Smooth muscle cell (in vitro differentiated cells): ENCODE results near the gene SRGN. TPM values are rescaled to one million over a fixed set of nuclear protein-coding genes. Genes with fewer than 3 reads are reported as not detected.
"Not testable (repeated sequence)": the region's sequence is repeated elsewhere in the genome, so short reads cannot be mapped to it uniquely, and the experiment has no call there.

Source experiments
- DNase-seq: peaks from one replicate; lab custom pipeline; 2025; ENCODE audit not compliant: unreplicated experiment; lab: John Stamatoyannopoulos, UW
- H2AFZ ChIP-seq: fragments of 200-600 bp; sonication (generic); 2 replicates; pipeline ENCODE4 v1.6.0; 2016; ENCODE audit warnings: antibody characterized with exemption, low read depth, mild to moderate bottlenecking
- H3F3A ChIP-seq: fragments of 200-600 bp; sonication (generic); 2 replicates; pipeline ENCODE4 v1.6.0; 2017; ENCODE audit warnings: antibody characterized with exemption, low read depth
- H3K27ac ChIP-seq: fragments of 200-600 bp; sonication (generic); 2 replicates; pipeline ENCODE4 v1.5.1; 2016; ENCODE audit warnings: low read depth, mild to moderate bottlenecking
- H3K27me3 ChIP-seq: fragments of 200-600 bp; sonication (generic); 2 replicates; pipeline ENCODE4 v1.6.1; 2016; ENCODE audit warnings: low read depth, mild to moderate bottlenecking
- H3K36me3 ChIP-seq: fragments of 200-600 bp; sonication (generic); 2 replicates; pipeline ENCODE4 v1.5.1; 2016; ENCODE audit warnings: low read depth
- H3K4me1 ChIP-seq: fragments of 200-600 bp; sonication (generic); 2 replicates; pipeline ENCODE4 v1.5.1; 2016; ENCODE audit warnings: low read depth
- H3K4me2 ChIP-seq: fragments of 200-600 bp; sonication (generic); 2 replicates; pipeline ENCODE4 v1.6.0; 2016; ENCODE audit warnings: mild to moderate bottlenecking
- H3K4me3 ChIP-seq: fragments of 200-600 bp; sonication (generic); 2 replicates; pipeline ENCODE4 v1.5.1; 2016; ENCODE audit warnings: mild to moderate bottlenecking
- H3K79me2 ChIP-seq: fragments of 200-600 bp; sonication (generic); 2 replicates; pipeline ENCODE4 v1.6.0; 2016; ENCODE audit warnings: low read depth, mild to moderate bottlenecking
- H3K9ac ChIP-seq: fragments of 200-600 bp; sonication (generic); 2 replicates; pipeline ENCODE4 v1.6.0; 2016; ENCODE audit warnings: low read depth
- H3K9me3 ChIP-seq: fragments of 200-600 bp; sonication (generic); replicated peaks from 2 replicates; pipeline ENCODE4 v1.5.1; 2016; ENCODE audit warnings: low read depth
- H4K20me1 ChIP-seq: fragments of 200-600 bp; sonication (generic); 2 replicates; pipeline ENCODE4 v1.6.0; 2016; ENCODE audit warnings: low read depth
- WGBS: methylation state at CpG from one replicate; pipeline ENCODE4 v1.1.7; 2016; ENCODE audit warnings: low lambda C conversion rate; 5-methylcytosine and 5-hydroxymethylcytosine counted together
- polyA plus RNA-seq: library from polyadenylated mRNA; unstranded; fragments of >200 nt; fragmentation: Nextera tagmentation; extraction: Ambion mirVana; gene quantifications from 2 replicates; pipeline ENCODE4 v1.2.1, GENCODE V29; 2016
- total RNA-seq: library from RNA; depleted of rRNA; stranded (reverse); fragments of >200 nt; gene quantifications from 2 replicates; pipeline ENCODE4 v1.2.3, GENCODE V29; 2014
- TF ChIP-seq, protein P1 (sequence below): fragments of 200-600 bp; sonication (generic); IDR thresholded peaks from 2 replicates; pipeline ENCODE4 v1.5.1; 2017; ENCODE audit warnings: borderline replicate concordance, mild to moderate bottlenecking, antibody characterized with exemption; ENCODE audit not compliant: insufficient read depth, poor library complexity, severe bottlenecking

SRGN gene, protein sequence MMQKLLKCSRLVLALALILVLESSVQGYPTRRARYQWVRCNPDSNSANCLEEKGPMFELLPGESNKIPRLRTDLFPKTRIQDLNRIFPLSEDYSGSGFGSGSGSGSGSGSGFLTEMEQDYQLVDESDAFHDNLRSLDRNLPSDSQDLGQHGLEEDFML
- total RNA-seq (not detected in 2 replicates), polyA plus RNA-seq (not detected in 2 replicates)

DNA sequence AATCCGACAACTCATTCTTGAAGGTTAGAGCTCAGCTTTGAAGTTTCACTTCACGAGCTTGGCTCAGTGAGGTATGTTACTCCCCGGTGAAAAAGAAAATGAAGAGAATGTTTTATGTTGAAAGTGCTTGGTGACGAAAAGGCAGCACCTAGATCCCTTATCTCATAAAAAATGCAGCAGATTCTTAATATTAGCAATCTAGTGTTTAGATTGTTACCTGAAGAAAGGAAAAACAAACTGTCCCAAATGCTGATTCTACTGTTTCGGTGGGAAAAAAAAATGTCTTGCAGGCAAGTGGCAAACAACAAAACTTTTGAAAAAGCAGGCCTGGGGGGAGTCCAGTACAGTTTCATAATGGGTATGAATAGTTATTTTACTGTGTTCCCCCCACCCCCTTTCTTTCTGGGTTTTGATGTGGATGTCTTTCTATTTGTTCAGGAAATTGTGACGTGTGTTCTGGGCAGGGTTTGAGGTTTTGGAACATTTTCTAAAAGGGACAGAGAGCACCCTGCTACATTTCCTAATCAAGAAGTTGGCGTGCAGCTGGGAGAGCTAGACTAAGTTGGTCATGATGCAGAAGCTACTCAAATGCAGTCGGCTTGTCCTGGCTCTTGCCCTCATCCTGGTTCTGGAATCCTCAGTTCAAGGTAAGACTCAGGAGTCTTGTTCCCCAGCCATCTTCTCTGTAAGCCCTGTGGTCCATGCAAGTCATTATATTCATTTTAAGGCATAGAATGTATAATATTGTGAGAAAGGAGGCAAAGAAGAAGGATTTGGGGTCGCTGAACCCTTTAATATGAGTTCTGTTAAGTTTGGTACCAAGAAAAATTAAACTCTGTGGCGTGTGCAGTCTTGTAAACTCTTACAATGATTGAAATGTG, at the start of gene SRGN:
TSS of gene SRGN (plus strand) at position 514 of the 881 bp plus-strand sequence. CDS start at position 569, 55 bp downstream.
- Histone ChIP-seq H3K27ac (no peak within 1 kb of the TSS), H4K20me1 (no peaks in the 10 kb centered on the region), H3F3A (no peaks in the 10 kb centered on the region), H3K79me2 (no peaks in the 10 kb centered on the region), H3K36me3 (no peaks in the 10 kb centered on the region), H3K4me3 (no peak within 1 kb of the TSS), H3K4me2 (no peak within 1 kb of the TSS), H2AFZ (no peak within 1 kb of the TSS), H3K4me1 (no peaks in the 10 kb centered on the region), H3K9me3 (no peaks in the 10 kb centered on the region), H3K27me3 (no peaks in the 10 kb centered on the region), H3K9ac (no peak within 1 kb of the TSS)
- no peak for DNase-seq
- TF ChIP-seq, protein P1, sequence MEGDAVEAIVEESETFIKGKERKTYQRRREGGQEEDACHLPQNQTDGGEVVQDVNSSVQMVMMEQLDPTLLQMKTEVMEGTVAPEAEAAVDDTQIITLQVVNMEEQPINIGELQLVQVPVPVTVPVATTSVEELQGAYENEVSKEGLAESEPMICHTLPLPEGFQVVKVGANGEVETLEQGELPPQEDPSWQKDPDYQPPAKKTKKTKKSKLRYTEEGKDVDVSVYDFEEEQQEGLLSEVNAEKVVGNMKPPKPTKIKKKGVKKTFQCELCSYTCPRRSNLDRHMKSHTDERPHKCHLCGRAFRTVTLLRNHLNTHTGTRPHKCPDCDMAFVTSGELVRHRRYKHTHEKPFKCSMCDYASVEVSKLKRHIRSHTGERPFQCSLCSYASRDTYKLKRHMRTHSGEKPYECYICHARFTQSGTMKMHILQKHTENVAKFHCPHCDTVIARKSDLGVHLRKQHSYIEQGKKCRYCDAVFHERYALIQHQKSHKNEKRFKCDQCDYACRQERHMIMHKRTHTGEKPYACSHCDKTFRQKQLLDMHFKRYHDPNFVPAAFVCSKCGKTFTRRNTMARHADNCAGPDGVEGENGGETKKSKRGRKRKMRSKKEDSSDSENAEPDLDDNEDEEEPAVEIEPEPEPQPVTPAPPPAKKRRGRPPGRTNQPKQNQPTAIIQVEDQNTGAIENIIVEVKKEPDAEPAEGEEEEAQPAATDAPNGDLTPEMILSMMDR = no peak
- 83% methylated on average over 10 of the region's 10 CpGs for WGBS

DNA sequence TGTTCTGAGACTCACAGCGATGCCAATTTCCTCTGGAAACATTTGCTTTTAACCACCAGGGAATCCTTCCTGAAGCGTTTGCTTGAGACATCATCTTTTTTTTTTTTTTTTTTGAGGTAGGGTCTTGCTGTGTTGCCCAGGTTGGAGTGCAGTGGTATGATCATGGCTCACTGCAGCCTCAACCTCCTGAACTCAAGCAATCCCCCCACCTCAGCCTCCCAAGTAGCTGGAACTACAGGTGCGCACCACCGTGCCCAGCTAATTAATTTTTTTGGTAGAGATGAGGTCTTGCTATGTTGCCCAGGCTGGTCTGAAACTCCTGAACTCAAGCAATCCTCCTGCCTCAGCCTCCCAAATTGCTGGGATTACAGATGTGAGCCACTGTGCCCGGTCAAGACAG, 47.0 kb upstream of the SRGN start:
- not testable (repeated sequence) for H3K27me3 ChIP-seq, H3K79me2 ChIP-seq, H3K4me3 ChIP-seq, H3K9ac ChIP-seq, H3K4me1 ChIP-seq, H2AFZ ChIP-seq, DNase-seq, H3K36me3 ChIP-seq, H3K4me2 ChIP-seq, H3K9me3 ChIP-seq, H3F3A ChIP-seq, H4K20me1 ChIP-seq, H3K27ac ChIP-seq
- 77% methylated on average over 5 of the region's 5 CpGs for WGBS

DNA sequence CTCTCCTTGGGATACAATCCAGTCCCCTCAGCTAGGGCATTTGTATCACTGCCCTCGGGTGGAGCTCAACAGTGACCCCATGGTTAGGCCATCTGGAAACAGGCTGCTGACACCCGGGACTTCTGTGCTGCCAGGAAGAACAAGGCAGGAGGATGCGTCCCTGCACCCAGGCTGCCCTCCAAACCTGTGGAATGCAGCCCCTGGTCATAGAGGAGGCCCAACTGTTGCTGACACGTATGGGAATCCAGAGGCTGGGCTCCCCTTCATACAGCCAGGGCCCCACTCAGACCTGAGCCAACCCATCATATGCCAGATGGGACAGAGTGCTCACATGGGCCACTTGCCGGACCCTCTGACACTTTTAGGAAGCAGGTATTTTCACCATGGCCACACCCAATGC, 45.5 kb upstream of the SRGN start:
- DNase-seq = no peak
- WGBS = 71% methylated on average over 5 of the region's 5 CpGs

DNA sequence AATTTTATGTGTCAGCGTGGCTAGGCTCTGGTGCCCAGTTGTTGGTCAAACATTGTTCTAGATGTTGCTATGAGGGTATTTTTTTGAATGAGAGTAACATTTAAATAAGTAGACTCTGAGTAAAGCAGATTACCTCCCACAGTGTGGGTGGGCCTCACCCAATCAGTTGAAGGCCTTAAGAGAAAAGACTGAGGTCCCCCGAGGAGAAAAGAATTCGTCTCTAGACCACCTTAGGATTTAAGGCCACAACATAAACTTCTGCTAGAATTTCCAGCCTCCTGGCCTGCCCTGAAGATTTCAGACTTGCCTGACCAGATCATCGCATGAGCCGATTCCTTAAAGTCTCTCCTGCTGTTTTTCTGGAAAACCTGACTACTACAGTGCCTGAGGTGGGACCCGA, 45.1 kb upstream of the SRGN start:
- Histone ChIP-seq H3K4me2 (no peak overlapping the region), H3K27ac (no peak overlapping the region), H3K9me3 (no peaks in the 10 kb centered on the region), H3K4me3 (no peak overlapping the region), H3K27me3 (no peaks in the 10 kb centered on the region), H4K20me1 (no peaks in the 10 kb centered on the region), H3K4me1 (no peaks in the 10 kb centered on the region), H3K9ac (no peak overlapping the region), H3K36me3 (no peaks in the 10 kb centered on the region), H3K79me2 (no peaks in the 10 kb centered on the region), H2AFZ (no peak overlapping the region), H3F3A (no peaks in the 10 kb centered on the region)
- DNase-seq = no peak
- 94% methylated on average over 6 of the region's 6 CpGs for WGBS
- TF ChIP-seq, protein P1 = no peak

More for the DNA sequence above, 45.5 kb upstream of the SRGN start:
- Histone ChIP-seq H3K27ac (no peak overlapping the region), H4K20me1 (no peaks in the 10 kb centered on the region), H3K4me2 (no peak overlapping the region), H2AFZ (no peak overlapping the region), H3K9ac (no peak overlapping the region), H3K27me3 (no peaks in the 10 kb centered on the region), H3K4me1 (no peaks in the 10 kb centered on the region), H3K36me3 (no peaks in the 10 kb centered on the region), H3K9me3 (no peaks in the 10 kb centered on the region), H3K79me2 (no peaks in the 10 kb centered on the region), H3K4me3 (no peak overlapping the region), H3F3A (no peaks in the 10 kb centered on the region)
- TF ChIP-seq, protein P1 = no peak
